ENCODE data around the gene SH3RF3.

DNA sequence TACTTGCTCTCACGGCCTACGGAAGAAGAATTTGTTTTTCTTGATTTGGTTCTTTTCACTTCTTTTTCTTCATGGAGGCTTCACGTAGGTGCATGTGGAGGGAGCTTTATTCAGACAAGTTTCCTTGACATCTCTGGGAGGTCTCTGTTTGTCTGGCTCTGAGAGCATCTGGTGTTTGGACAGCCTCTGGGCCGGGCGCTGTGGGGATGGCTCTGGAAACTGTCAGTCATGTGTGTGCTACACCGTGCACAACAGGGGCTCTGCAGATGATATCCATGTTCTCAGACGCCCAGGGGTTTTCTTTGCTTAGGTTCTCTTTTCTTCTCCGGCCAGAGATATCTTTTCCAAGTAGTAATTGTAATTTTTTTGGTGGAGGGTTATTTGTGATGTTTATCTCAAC, 130.7 kb downstream of the SH3RF3 start:
- no peak for TF ChIP-seq EZH2 (IDR thresholded peaks at IDR 0.05; ENCODE audit: low read length)
- TF ChIP-seq, protein P1, sequence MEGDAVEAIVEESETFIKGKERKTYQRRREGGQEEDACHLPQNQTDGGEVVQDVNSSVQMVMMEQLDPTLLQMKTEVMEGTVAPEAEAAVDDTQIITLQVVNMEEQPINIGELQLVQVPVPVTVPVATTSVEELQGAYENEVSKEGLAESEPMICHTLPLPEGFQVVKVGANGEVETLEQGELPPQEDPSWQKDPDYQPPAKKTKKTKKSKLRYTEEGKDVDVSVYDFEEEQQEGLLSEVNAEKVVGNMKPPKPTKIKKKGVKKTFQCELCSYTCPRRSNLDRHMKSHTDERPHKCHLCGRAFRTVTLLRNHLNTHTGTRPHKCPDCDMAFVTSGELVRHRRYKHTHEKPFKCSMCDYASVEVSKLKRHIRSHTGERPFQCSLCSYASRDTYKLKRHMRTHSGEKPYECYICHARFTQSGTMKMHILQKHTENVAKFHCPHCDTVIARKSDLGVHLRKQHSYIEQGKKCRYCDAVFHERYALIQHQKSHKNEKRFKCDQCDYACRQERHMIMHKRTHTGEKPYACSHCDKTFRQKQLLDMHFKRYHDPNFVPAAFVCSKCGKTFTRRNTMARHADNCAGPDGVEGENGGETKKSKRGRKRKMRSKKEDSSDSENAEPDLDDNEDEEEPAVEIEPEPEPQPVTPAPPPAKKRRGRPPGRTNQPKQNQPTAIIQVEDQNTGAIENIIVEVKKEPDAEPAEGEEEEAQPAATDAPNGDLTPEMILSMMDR (optimal IDR thresholded peaks at IDR 0.05 in 1 of 3, IDR thresholded peaks at IDR 0.05 in 1 of 3, conservative IDR thresholded peaks at IDR 0.05 in 1 of 3; ENCODE audit: extremely low read depth in 1 of 3, insufficient read depth in 2 of 3, low read length in 3 of 3) = no peak

Measured in keratinocyte (primary cell).